Measurements from ENCODE around the gene ACOT2. TPM values are rescaled to one million over a fixed set of nuclear protein-coding genes. Genes with fewer than 3 reads are reported as not detected.

The ACOT2 gene
- total RNA-seq, 3 donors from 2014 or later (not counting 1 experiment from before 2014, with no cell fraction given): 16.3 to 19.2 (median 17.4) TPM

DNA sequence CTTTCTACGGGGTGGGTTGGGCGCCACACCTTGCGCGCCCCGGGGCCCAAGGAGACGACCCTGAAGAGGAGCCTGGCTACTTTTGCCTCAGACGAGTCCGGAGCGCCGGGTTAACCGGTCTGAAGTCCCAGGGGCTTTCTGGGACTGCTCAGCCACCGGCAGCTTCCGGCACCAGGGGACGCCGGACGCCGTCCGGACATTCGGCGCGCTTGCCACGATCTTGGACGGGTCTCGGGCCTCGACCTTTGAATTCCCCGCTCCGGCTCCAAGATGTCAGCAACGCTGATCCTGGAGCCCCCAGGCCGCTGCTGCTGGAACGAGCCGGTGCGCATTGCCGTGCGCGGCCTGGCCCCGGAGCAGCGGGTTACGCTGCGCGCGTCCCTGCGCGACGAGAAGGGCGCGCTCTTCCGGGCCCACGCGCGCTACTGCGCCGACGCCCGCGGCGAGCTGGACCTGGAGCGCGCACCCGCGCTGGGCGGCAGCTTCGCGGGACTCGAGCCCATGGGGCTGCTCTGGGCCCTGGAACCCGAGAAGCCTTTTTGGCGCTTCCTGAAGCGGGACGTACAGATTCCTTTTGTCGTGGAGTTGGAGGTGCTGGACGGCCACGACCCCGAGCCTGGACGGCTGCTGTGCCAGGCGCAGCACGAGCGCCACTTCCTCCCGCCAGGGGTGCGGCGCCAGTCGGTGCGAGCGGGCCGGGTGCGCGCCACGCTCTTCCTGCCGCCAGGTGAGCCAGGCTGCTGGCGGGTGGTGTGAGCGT is 22.9 kb downstream of the ACOT2 start, which contains the start of gene ACOT4:
TSS of gene ACOT4 (plus strand) at position 184 of the 760 bp plus-strand sequence. CDS start at position 271, 87 bp downstream.
- DNase-seq (peak; percentile 60 to 84), ATAC-seq (peak; percentile 90)
- no peak for TF ChIP-seq CTCF (IDR thresholded peaks at IDR 0.05)
- no peaks in the 10 kb centered on the region for H3K27me3 ChIP-seq (ENCODE audit: control insufficient read depth, insufficient read depth, low read length)
- peak within 1 kb of the TSS; percentile 88 for H3K4me3 ChIP-seq (ENCODE audit: low read length)
- no peaks in the 10 kb centered on the region for H3K9me3 Mint-ChIP-seq
- peaks cover 14% of the 10 kb centered on the region for H3K4me1 ChIP-seq (ENCODE audit: control insufficient read depth, insufficient read depth, low read length)
- H3K27ac ChIP-seq (ENCODE audit: low read length): peak within 1 kb of the TSS; percentile 78
- peaks cover 4% of the 10 kb centered on the region for H3K36me3 ChIP-seq (ENCODE audit: control insufficient read depth, insufficient read depth, low read length)
- intact Hi-C loops (cut with micrococcal nuclease): no loop called here
- H3K4me1 Mint-ChIP-seq: peaks cover 19% of the 10 kb centered on the region in 2 donors
- peak within 1 kb of the TSS; percentile 41 to 66 for H3K27ac Mint-ChIP-seq
- H3K4me3 Mint-ChIP-seq: peak within 1 kb of the TSS; percentile 85
- no peaks in the 10 kb centered on the region for H3K27me3 Mint-ChIP-seq (ENCODE audit: low read depth in 2 of 2)
- H3K36me3 Mint-ChIP-seq: peaks cover 7% of the 10 kb centered on the region
- no peaks in the 10 kb centered on the region for H3K9me3 ChIP-seq (ENCODE audit: control insufficient read depth, insufficient read depth, low read length)
- WGBS (ENCODE audit: insufficient coverage): 2% methylated on average over 89 of the region's 89 CpGs

DNA sequence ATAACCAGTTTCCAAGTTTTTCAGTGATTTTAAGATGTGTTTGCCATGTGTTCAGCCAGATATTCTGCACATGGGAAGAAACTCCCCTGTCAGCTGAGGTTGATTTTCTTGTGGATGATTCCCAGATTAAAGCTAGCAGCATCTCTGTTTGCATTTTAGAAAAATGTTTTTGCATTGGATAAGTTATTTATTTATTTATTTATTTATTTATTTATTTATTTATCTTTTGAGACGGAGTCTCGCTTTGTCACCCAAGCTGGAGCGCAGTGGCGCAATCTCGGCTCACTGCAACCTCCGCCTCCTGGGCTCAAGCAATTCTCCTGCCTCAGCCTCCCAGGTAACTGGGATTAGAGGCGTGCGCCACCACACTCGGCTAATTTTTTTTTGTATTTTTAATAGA is 25.5 kb downstream of the ACOT2 start:
- H3K4me3 Mint-ChIP-seq: no peak overlapping the region
- ATAC-seq (no peak), DNase-seq (no peak)
- peaks cover 19% of the 10 kb centered on the region in 2 donors for H3K4me1 Mint-ChIP-seq
- no peak for TF ChIP-seq CTCF (IDR thresholded peaks at IDR 0.05)
- H3K27me3 Mint-ChIP-seq (ENCODE audit: low read depth in 2 of 2): no peaks in the 10 kb centered on the region
- H3K36me3 ChIP-seq (ENCODE audit: control insufficient read depth, insufficient read depth, low read length): peaks cover 4% of the 10 kb centered on the region
- no peaks in the 10 kb centered on the region for H3K27me3 ChIP-seq (ENCODE audit: control insufficient read depth, insufficient read depth, low read length)
- peaks cover 7% of the 10 kb centered on the region for H3K36me3 Mint-ChIP-seq
- intact Hi-C loops (cut with micrococcal nuclease): no loop called here
- no peaks in the 10 kb centered on the region for H3K9me3 ChIP-seq (ENCODE audit: control insufficient read depth, insufficient read depth, low read length)
- H3K4me1 ChIP-seq (ENCODE audit: control insufficient read depth, insufficient read depth, low read length): peaks cover 14% of the 10 kb centered on the region
- H3K9me3 Mint-ChIP-seq: no peaks in the 10 kb centered on the region
- 89% methylated on average over 9 of the region's 9 CpGs for WGBS (ENCODE audit: insufficient coverage)
- H3K27ac Mint-ChIP-seq: peak overlapping the region in 1 of 2 donors; percentile 31
- no peak overlapping the region for H3K27ac ChIP-seq (ENCODE audit: low read length)
- no peak overlapping the region for H3K4me3 ChIP-seq (ENCODE audit: low read length)

GRCh38 chr14:73599499-73599898 is 30.5 kb downstream of the ACOT2 start:
- no peak for TF ChIP-seq CTCF (IDR thresholded peaks at IDR 0.05)
- Mint-ChIP-seq H3K27ac (no peak overlapping the region), H3K4me3 (no peak overlapping the region), H3K27me3 (ENCODE audit: low read depth in 2 of 2) (no peaks in the 10 kb centered on the region), H3K9me3 (no peaks in the 10 kb centered on the region), H3K4me1 (no peaks in the 10 kb centered on the region), H3K36me3 (peaks cover 7% of the 10 kb centered on the region)
- Histone ChIP-seq H3K4me1 (ENCODE audit: control insufficient read depth, insufficient read depth, low read length) (no peaks in the 10 kb centered on the region), H3K9me3 (ENCODE audit: control insufficient read depth, insufficient read depth, low read length) (no peaks in the 10 kb centered on the region), H3K27me3 (ENCODE audit: control insufficient read depth, insufficient read depth, low read length) (no peaks in the 10 kb centered on the region), H3K36me3 (ENCODE audit: control insufficient read depth, insufficient read depth, low read length) (peaks cover 4% of the 10 kb centered on the region), H3K4me3 (ENCODE audit: low read length) (no peak overlapping the region), H3K27ac (ENCODE audit: low read length) (no peak overlapping the region)
- DNase-seq (no peak), ATAC-seq (no peak)
- intact Hi-C loops (cut with micrococcal nuclease): no loop called here

DNA sequence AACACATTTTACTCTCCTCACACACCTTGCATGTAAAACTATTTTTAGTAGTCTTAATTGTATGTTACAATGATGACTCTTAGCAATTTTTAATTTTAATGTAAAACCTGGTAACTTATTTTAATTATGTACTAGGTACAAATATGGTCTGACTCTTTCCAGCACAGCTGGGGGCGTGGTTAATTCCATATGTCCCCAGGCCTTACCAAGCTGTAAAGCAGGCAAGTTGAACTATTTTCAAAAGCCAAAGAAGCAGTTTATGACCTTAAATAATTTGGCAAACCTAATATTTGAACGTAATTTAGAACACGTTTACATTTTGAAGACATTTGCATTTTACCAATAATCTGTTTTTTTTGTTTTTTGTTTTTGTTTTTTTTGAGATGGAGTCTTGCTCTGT is 34.0 kb downstream of the ACOT2 start:
- Histone ChIP-seq H3K36me3 (ENCODE audit: control insufficient read depth, insufficient read depth, low read length) (no peaks in the 10 kb centered on the region), H3K4me1 (ENCODE audit: control insufficient read depth, insufficient read depth, low read length) (no peaks in the 10 kb centered on the region), H3K4me3 (ENCODE audit: low read length) (no peak overlapping the region), H3K9me3 (ENCODE audit: control insufficient read depth, insufficient read depth, low read length) (no peaks in the 10 kb centered on the region), H3K27ac (ENCODE audit: low read length) (no peak overlapping the region), H3K27me3 (ENCODE audit: control insufficient read depth, insufficient read depth, low read length) (no peaks in the 10 kb centered on the region)
- no peaks in the 10 kb centered on the region for H3K36me3 Mint-ChIP-seq
- H3K4me3 Mint-ChIP-seq: no peak overlapping the region
- H3K9me3 Mint-ChIP-seq: no peaks in the 10 kb centered on the region
- TF ChIP-seq CTCF (IDR thresholded peaks at IDR 0.05): no peak
- H3K27me3 Mint-ChIP-seq (ENCODE audit: low read depth in 2 of 2): no peaks in the 10 kb centered on the region
- 96% methylated on average over 3 of the region's 3 CpGs for WGBS (ENCODE audit: insufficient coverage)
- no peak for ATAC-seq
- no peak overlapping the region for H3K27ac Mint-ChIP-seq
- DNase-seq: no peak
- H3K4me1 Mint-ChIP-seq: no peaks in the 10 kb centered on the region
- intact Hi-C loops (cut with micrococcal nuclease): no loop called here
